GM19328 (cell line): ENCODE measurements around the gene CCDC138.

Experiments
- ATAC-seq: cut with Tn5 transposase; IDR thresholded peaks from one replicate; pipeline ENCODE4 v1.9.1; 2021; ENCODE audit warnings: mild to moderate bottlenecking, moderate library complexity; ENCODE audit not compliant: unreplicated experiment

Gene CCDC138

DNA sequence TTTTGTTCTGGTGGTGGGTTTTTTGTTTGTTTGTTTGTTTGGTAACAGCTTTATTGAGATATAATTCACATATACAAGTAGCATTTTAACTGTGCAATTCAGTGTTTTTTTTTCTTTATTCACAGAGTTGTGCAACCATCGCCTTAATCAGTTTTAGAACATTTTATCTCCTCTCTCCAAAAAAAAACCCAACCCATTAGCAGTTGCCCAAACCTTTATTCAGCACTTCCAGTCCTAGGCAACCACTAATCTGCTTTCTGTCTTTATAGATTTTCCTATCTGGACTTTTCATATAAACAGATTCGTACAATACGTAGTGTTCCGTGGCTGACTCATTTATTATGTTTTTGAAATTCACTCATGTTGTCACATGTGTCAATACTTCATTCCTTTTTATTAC is 38.7 kb downstream of the CCDC138 start:
- no peak for ATAC-seq

DNA sequence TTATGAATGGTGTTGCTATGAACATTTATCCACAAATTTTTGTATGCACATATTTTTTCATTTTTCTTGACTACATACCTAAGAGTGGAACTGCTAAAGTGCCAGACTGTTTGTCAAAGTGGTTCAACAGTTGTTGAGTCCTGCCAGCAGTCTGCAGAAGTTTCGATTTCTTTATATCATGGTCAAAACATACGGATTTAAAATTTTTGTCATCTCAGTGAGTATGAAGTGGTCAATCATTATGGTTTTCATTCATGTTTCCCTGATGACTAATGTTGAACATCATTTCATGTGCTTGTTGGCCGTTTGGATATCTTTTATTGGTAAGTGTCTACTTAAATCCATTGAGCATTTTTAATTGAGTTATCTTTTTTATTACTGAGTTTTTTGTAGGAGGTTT is 39.2 kb downstream of the CCDC138 start:
- ATAC-seq: no peak

DNA sequence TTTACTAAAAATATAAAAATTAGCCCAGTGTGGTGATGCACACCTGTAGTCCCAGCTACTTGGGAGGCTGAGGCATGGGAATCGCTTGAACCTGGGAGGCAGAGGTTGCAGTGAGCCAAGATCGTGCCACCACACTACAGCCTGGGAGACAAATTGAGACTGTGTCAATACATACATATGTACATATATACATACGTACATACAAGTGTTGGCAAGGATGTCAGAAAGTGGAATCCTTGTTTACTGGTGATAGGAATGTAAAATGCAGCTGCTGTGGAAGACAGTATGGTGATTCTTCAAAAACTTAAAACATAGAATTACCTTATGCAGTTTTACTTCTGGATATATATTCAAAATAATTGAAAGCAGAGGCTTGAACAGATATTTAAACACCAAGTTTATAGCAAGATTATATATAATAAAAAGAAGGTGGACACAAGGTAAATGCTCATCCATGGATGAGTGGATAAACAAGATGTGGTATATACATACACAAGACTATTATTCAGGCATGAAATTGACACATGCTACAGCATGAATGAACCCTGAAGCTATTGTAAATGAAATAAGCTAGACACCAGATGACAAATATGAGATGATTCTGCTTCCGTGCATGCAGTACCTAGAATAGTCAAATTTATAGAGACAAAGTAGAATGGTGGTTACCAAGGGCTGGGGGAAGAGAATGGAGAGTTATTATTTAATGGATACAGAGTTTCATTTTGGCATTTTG is 43.2 kb downstream of the CCDC138 start:
- ATAC-seq: no peak

DNA sequence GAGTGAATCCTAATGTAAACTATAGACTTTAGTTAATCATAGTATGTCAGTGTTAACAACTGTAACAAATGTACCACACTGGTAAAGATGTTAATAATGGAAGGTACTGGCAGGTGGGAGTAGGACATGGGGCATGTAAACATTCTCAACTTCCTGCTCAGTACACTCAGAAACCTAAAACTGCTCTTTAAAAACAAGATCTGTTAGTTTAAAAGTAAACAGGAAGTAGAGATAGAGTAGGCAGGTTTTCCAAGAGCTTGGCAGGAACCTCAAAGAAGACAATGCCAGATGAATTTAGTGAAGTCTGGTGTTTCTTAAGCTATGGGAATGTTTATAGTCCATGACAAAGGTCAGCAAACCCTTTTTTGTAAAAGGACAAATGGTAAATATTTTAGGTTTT is 46.6 kb downstream of the CCDC138 start:
- no peak for ATAC-seq

DNA sequence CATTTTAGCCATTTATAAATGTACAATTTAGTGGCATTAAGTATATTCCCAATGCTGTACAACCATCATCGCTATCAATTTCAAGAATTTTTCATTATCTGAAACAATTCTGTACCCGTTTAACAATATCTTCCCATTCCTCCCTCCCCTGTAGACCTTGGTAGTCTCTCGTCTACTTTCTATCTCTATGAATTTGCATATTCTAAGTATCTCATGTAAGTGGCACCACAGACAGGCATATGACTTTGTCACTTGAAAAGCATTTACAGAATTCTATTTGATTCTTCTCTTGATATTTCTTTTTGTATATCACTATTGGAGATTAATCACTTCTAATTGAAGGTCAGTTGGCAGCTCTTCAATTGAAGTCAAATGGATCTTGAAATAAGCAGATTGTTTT is 48.0 kb downstream of the CCDC138 start:
- ATAC-seq: no peak

DNA sequence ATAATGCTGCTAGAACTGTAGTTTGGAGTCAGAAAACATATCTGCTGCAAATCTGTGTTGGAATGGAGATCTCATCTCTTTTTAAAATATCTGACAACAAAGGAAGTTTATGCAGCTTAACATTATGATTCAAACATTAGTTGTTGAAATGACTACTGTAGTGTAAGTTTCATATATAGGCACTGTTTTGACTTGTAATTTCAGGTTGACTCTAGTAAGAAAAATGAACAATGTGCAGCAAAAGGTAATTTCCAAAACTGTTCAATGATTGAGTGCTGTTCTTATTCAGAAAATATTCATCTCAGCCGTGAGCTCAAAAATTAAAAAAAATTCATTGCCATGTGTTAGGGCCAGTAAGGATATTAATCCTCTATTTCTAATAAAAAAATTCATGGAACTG is 48.5 kb downstream of the CCDC138 start:
- ATAC-seq: no peak

DNA sequence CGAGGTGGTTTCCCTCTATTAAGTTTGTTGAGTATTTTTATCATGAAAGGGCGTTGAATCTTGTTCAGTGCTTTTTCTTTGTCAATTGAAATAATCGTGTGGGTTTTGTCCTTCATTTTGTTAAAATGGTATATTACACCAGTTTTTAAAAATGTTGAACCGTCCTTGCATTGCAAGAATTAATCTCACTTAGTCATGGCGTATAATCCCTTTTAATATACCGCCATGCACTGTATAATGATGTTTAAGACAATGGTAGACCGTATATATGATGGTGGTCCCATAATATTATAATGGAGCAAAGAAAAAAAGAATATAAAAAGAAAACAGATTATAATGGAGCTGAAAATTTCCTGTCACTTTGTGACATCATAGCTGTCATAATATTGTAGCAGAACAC is 50.6 kb downstream of the CCDC138 start:
- ATAC-seq: no peak

DNA sequence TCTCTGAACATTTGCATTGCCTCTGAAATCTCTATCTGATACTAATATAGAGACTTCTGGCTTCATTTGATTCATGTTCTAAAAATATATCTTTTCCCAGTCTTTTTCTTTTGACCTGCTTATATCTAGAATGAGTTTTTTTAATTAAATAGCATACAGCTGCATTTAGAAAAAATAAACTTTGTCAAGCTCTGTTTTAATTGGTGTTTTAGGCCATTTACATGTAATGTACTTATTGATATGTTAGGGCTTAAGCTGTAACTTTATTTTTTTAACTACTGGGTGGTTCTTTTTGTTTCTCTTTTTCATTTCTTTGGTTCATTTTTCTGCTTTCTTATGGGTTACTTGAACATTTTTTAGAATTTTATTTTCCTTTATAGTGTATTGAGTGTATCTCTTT is 54.9 kb downstream of the CCDC138 start:
- no peak for ATAC-seq

DNA sequence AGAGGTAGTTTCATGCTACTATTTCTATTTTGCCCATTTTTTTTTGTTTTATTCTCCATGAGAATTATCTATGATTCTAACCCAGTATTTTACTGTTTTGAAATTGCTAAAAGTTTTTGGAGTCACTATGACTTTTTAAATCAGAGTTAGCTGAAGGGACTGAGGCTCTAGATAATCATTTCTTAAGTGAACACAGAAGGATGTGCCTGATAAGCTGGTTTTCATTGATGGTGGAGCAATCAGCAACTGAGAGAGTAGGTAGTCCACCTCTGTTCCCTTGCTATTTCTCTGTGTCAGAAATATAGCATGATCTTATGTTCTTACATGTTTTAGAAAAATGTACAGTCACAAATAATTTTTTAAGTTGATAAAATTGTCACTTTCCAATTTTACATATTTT is 59.4 kb downstream of the CCDC138 start:
- ATAC-seq: no peak

DNA sequence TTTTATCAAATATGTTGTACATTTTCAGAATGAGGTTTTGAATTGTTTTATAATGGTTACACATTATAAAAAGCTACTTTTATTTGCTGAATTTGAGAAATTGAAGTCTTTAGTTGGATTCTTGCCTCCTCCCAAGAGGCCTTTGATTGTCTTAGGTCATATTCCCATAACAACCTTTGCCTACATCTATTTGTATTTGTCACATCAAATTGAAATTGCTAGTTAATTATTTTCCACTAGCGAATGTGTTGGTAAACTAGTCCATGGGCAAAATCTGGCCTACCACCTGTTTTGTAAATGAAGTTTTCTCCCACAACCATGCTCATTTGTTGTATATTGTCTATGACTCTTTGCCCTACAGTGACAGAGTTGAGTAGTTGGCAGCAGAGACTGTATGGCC is 60.4 kb downstream of the CCDC138 start:
- ATAC-seq: no peak

DNA sequence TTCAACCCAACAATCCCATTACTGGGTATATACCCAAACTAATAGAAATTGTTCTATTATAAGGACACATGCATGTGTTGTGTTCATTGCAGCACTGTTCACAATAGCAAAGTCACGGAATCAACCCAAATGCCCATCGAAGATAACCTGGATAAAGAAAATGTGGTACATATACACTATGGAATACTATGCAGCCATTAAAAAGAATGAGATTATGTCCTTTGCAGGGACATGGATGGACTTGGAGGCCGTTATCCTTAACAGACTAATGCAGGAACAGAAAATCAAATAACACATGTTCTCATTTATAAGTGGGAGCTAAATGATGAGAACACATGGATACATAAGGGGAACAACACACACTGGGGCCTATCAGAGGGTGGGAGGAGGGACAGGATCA is 65.8 kb downstream of the CCDC138 start:
- ATAC-seq: no peak

DNA sequence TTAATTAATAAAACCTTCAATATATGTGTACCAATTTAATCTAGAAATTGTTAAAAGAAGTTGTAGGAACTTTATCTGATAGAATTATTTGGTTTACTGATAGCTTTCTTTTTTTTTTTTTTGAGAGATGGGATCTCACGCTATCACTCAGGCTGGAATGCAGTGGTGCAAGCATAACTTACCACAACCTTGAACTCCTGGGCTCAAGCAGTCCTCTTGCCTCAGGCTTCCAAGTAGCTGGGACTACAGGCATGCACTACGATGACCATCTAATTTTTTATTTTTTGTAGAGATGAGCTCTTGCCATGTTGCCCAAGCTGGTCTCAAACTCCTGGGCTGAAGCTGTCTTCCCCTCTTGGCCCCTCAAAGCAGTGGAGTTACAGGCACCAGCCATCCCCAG is 66.8 kb downstream of the CCDC138 start:
- no peak for ATAC-seq

DNA sequence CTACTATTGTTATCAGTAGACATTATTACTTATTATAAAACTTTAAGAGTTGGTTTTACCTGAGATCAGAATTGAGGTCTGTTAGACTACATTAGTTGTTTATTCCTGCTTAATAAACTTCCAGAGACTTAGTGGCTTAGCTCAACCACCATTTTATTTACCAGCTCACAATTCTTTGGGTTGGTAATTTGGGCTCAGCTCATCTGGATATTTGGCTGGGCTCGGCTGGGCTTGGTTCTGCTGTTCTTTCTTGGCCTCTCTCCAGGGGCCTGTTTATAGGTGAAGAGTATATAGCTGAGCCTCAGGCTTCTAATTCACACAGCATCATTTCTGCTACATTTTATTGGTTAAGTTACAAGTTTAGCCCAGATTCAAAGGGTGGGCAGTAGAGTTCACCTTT is 67.9 kb downstream of the CCDC138 start:
- ATAC-seq: no peak

DNA sequence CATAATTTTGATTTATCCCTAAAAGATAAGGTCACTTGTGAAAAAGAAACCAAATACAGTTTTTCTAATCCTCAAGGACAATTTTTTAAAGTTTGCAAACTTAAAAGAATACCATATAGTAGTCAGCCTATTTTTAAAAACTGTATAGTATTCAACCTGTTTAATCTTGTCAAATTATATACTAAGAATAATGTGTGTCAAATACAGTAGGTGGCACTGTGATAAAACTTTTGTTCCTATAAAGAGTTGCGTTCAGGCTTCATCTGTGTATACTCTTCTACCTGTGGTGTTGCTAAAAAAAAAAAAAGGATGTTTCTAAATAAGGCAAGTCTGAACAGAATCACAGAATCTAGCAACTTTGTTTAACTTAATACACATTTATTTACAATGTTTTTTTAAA is 68.6 kb downstream of the CCDC138 start:
- no peak for ATAC-seq

DNA sequence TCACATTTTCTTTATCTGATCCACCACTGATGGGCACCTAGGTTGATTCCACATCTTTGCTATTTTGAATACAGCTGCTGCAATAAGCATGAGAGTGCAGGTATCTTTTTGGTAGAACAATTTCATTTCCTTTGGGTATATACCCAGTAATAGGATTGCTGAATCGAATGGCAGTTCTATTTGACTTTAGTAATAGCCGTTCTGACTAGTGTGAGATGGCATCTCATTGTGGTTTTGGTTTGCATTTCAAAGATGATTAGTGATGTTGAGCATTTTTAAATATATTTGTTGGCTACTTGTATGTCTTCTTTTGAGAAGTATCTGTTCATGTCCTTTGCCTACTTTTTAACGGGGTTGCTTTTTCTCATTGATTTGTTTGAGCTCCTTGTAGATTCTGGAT is 72.3 kb downstream of the CCDC138 start:
- no peak for ATAC-seq

DNA sequence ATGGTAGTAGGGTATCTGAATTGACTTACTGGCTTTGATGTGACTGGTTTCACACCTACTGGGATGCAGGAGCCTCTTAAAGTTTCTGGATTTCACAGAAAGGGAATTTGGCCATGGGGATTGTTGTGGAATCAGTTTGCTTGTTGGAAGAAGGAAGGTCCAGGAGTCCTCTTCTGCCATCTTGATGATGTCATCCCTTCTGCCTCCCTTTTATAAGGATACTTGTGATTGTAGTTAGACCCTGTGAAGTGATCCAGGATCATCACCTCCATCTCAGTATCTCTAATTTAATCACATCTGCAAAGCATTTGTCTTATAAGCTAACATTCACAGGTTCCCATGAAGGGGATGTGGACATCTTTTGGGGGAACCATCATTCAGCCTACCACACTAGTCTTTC is 79.5 kb downstream of the CCDC138 start:
- no peak for ATAC-seq

DNA sequence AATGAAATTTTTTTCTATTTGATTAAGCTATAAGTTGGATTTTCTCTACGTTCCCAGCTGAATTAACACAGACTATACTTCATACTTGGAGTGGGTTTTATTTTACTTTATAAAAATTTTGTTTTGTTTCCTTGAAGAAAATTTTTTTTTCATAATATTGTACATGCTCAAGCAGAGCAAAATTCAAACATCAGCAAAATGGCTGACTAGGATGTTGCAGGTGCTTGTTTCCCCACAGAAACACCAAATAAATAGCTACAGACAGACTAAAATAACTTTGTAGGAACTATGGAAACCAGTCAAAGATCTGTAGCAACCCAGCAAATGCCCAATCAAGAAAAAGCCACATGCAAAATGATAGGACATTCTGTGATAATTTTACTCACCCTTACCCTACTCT is 82.3 kb downstream of the CCDC138 start:
- ATAC-seq: no peak

DNA sequence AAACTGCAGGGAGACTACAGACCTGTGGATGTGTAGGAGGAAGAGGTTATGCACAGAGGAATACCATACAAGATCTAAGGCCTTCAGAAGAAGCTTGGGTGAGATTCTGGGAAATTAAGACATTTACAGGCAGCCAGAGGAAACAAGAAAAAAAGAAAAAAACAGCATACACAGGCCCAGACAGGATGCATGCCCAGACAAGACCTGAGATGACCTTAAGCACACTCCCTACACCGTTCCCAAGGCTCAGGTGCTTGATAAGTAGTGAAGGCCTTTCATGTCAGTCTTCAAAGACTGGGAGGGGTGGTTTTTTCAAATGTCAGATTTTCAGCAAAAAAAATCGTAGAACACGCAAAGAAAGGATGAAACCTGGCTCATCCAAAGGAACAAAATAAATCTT is 83.0 kb downstream of the CCDC138 start:
- ATAC-seq: no peak

DNA sequence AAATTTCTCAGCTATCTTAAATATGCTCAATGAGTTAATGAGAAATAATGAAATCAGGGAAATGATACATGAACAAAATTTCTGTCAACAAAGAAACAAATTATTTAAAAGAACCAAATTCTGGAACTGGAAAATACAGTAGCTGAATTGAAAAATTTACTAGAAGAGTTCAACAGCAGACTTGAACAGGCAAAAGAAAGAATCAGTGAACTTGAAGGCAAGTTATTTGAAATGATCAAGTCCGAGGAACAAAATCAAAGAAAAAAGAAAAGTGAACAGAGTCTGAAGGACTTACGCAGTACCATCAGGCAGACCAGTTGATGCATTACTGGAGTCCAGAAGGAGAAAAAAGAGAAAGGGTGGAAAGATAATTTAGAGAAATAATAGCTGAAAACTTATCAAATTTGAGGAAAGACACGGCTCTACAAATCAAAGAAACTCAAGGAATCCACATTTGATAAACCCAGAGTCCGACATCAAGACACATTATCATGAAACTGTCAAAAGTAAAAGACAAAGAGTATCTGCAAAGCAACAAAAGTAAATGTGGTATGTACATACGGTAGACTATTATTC is 83.6 kb downstream of the CCDC138 start:
- ATAC-seq: no peak

DNA sequence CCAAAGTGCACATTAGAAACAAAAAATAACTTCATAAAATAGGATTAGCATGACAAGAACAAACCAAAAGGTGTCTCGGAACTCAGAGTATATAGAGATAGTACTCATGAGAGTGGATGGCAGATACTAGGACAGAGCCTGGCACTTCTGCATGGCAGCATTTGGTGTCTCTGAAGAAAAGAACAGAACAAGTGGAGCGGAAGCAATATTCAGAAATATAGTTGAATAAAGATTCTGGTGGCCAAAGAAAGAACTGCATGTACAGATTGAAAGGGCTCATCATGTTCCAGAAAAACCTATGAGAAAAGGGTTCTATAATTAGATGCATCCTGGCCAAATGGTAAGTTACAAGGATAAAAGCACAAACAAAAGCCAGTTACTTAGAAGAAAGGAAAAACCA is 90.9 kb downstream of the CCDC138 start:
- ATAC-seq: no peak

DNA sequence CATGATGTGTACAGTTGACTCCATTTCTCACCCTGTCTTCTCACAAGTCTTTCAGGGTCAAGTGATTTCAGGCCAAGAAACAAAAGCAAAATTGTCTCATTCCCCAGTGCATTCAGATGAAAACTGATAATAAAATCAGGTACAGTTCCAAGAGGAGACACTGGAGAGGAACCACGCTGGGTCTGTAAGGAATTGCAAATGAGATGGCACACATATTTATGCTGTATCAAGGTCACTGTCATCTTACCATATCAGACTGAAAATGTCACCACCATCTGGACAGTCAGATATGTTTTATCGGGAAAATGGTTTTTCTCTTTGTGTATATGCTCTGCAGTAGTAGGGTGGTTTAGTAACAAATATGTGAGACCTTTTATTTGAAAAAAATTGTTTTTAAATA is 91.7 kb downstream of the CCDC138 start:
- ATAC-seq: no peak

DNA sequence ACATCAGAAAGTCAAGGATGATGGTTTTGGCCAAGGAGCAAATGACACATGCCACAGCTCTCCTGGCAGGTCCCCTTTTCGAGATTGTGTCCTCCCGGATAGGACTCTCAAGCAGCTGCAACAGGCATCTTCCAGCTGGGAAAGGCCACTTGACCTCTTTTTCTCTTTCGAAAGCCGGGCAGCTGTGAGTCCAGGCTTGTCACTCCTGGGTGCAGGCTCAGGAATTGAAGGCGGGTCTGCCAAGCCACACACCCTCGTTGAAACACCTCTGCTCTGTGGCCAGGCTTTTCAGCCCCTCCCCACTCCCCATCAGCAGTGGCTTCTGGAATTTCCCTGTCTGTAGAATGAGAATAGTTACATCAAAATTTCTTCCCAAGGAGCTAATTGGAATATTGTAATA is 98.0 kb downstream of the CCDC138 start:
- ATAC-seq: no peak

DNA sequence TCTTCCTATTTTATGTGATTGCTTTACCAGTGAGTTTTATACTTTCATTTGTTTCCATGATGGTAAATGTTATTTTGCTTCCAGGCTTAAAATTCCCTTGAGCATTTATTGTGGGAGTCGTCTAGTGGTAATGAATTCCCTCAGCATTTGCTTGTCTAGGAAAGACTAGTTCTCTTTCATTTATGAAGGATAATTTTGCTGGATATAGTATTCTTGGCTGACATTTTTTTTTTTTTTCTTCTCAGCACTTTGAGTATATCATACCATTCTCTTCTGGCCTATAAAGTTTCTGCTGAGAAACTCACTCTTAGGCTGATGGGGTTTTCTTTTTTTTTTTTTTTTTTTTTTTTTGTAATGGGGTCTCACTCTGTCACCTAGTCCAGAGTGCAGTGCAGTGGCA is 103.3 kb downstream of the CCDC138 start:
- ATAC-seq: no peak
